Keratinocyte (primary cell): ENCODE data around the gene ZFYVE9. TPM values are rescaled to one million over a fixed set of nuclear protein-coding genes. Genes with fewer than 3 reads are reported as not detected.

Experiments used
- DNase-seq: peaks from one replicate; pipeline ENCODE4 v3.0.0-alpha.2; 2011; ENCODE audit warnings: low read depth, missing footprints, low spot score
- FAIRE-seq: peaks from 2 replicates; lab custom pipeline; 2011; peaks lifted over from hg19 to GRCh38; lab: Jason Lieb, UNC
- H2AFZ ChIP-seq: 2 replicates; pipeline ENCODE4 v1.6.0; 2012; ENCODE audit warnings: low read length, control low read depth, inconsistent platforms; ENCODE audit not compliant: control insufficient read depth
- H3K27ac ChIP-seq: 2 replicates; pipeline ENCODE4 v1.5.1; 2011; ENCODE audit warnings: low read length; ENCODE audit not compliant: control insufficient read depth, insufficient read depth
- H3K27me3 ChIP-seq: 3 replicates; pipeline ENCODE4 v1.6.0; 2011; ENCODE audit warnings: low read length; ENCODE audit not compliant: control insufficient read depth, insufficient read depth; ENCODE audit errors: extremely low read depth
- H3K36me3 ChIP-seq, 2 experiments: 2 replicates in 1 of 2; 3 replicates in 1 of 2; pipeline ENCODE4 v1.5.1; 2011; ENCODE audit warnings: low read length in 2 of 2, mild to moderate bottlenecking in 1 of 2; ENCODE audit not compliant: control insufficient read depth in 2 of 2, insufficient read depth in 2 of 2; ENCODE audit errors: extremely low read depth in 1 of 2
- H3K4me1 ChIP-seq: 3 replicates; pipeline ENCODE4 v1.5.1; 2011; ENCODE audit warnings: low read length; ENCODE audit not compliant: control insufficient read depth, insufficient read depth; ENCODE audit errors: extremely low read depth
- H3K4me2 ChIP-seq: 3 replicates; pipeline ENCODE4 v1.6.0; 2011; ENCODE audit warnings: low read depth, low read length; ENCODE audit not compliant: control insufficient read depth, insufficient read depth; ENCODE audit errors: extremely low read depth
- H3K4me3 ChIP-seq, 3 experiments: fragments of 200-600 bp in 1 of 3; sonication (generic) in 1 of 3; 2 replicates in 2 of 3; 3 replicates in 1 of 3; pipeline ENCODE4 v1.5.1; 2011 to 2016; ENCODE audit warnings: low read length in 3 of 3, mild to moderate bottlenecking in 3 of 3, control low read depth in 2 of 3, inconsistent platforms in 1 of 3, low read depth in 1 of 3, mixed read lengths in 1 of 3, mixed run types in 1 of 3, moderate library complexity in 1 of 3; ENCODE audit not compliant: control insufficient read depth in 2 of 3, insufficient read depth in 2 of 3; ENCODE audit errors: extremely low read depth in 1 of 3
- H3K79me2 ChIP-seq: 2 replicates; pipeline ENCODE4 v1.6.0; 2012; ENCODE audit warnings: low read length; ENCODE audit not compliant: control insufficient read depth, insufficient read depth
- H3K9ac ChIP-seq: 3 replicates; pipeline ENCODE4 v1.6.0; 2011; ENCODE audit warnings: low read length; ENCODE audit not compliant: control insufficient read depth, insufficient read depth; ENCODE audit errors: extremely low read depth
- H3K9me1 ChIP-seq: 3 replicates; pipeline ENCODE4 v1.6.0; 2011; ENCODE audit warnings: low read length; ENCODE audit not compliant: control insufficient read depth, insufficient read depth; ENCODE audit errors: extremely low read depth
- H3K9me3 ChIP-seq: 2 replicates; pipeline ENCODE4 v1.5.1; 2012; ENCODE audit warnings: low read depth, low read length; ENCODE audit not compliant: control insufficient read depth
- H4K20me1 ChIP-seq: 3 replicates; pipeline ENCODE4 v1.6.0; 2011; ENCODE audit warnings: low read length; ENCODE audit not compliant: control insufficient read depth, insufficient read depth; ENCODE audit errors: extremely low read depth
- CTCF ChIP-seq, 3 experiments: IDR thresholded peaks in 1 of 3; conservative IDR thresholded peaks in 1 of 3; optimal IDR thresholded peaks in 1 of 3; 2 replicates in 2 of 3; 3 replicates in 1 of 3; pipeline versions ENCODE3 to v1.5.1; 2011; ENCODE audit warnings: low read length in 3 of 3, mild to moderate bottlenecking in 3 of 3, moderate library complexity in 2 of 3, control low read depth in 1 of 3, inconsistent platforms in 1 of 3; ENCODE audit not compliant: insufficient read depth in 2 of 3; ENCODE audit errors: extremely low read depth in 1 of 3
- EZH2 ChIP-seq: IDR thresholded peaks from one replicate; pipeline ENCODE4 v1.6.1; 2012; ENCODE audit warnings: inconsistent platforms, mild to moderate bottlenecking, low read length, moderate library complexity
- dilution Hi-C: fragments of 300-500 bp; cut with MboI; formaldehyde crosslinking; loops from one replicate; pipeline ENCODE4 v1.7.0; 2020; ENCODE audit warnings: low sequenced_read_pairs; ENCODE audit not compliant: extremely low pct_ligation_motif_present
- polyA plus RNA-seq, 5 experiments: library from polyadenylated mRNA; depleted of rRNA in 3 of 5; stranded (reverse) in 3 of 5; stranded (forward) in 1 of 5; unstranded in 1 of 5; fragments of >200 nt; gene quantifications; 1 replicate in 1 of 5; 2 replicates in 3 of 5; 3 replicates in 1 of 5; pipeline versions ENCODE4 v1.2.1 to v1.2.3, GENCODE V29; 2011 to 2012; ENCODE audit warnings: missing spikeins in 2 of 5, low read depth in 1 of 5, low replicate concordance in 1 of 5

ZFYVE9 gene
- polyA plus RNA-seq, 1 donor (not counting 4 experiments of a cell fraction or from before 2014, with no cell fraction given) = 27.7 TPM

GRCh38 chr1:52296345-52296744 lies 154.5 kb downstream of the ZFYVE9 start:
- H3K27ac ChIP-seq = no peak overlapping the region
- no peaks in the 10 kb centered on the region for H3K9me3 ChIP-seq
- peaks cover 6% of the 10 kb centered on the region for H3K4me1 ChIP-seq
- H3K9me1 ChIP-seq = no peaks in the 10 kb centered on the region
- H3K27me3 ChIP-seq = no peaks in the 10 kb centered on the region
- no peak overlapping the region for H2AFZ ChIP-seq
- DNase-seq (peak; percentile 19), FAIRE-seq (peak; percentile 80)
- H3K9ac ChIP-seq = no peak overlapping the region
- H4K20me1 ChIP-seq = no peaks in the 10 kb centered on the region
- H3K36me3 ChIP-seq = peaks cover 3 to 7% of the 10 kb centered on the region in 2 experiments
- dilution Hi-C loops = no loop called here
- H3K79me2 ChIP-seq = peaks cover 3% of the 10 kb centered on the region
- H3K4me3 ChIP-seq = no peak overlapping the region
- no peak overlapping the region for H3K4me2 ChIP-seq
- TF ChIP-seq EZH2 = no peak
- peak; percentile 59 to 72 (median 66) for TF ChIP-seq CTCF (optimal IDR thresholded peaks at IDR 0.05 in 1 of 3, IDR thresholded peaks at IDR 0.05 in 1 of 3, conservative IDR thresholded peaks at IDR 0.05 in 1 of 3; ENCODE audit: extremely low read depth in 1 of 3, insufficient read depth in 2 of 3, low read length in 3 of 3)

- Histone ChIP-seq H3K4me2 (no peak overlapping the region), H4K20me1 (no peaks in the 10 kb centered on the region), H3K4me3 (no peak overlapping the region), H3K36me3 (peaks cover 0 to 12% of the 10 kb centered on the region in 2 experiments), H3K27me3 (no peaks in the 10 kb centered on the region), H2AFZ (no peak overlapping the region), H3K9me1 (no peaks in the 10 kb centered on the region), H3K4me1 (no peaks in the 10 kb centered on the region), H3K9ac (no peak overlapping the region), H3K27ac (no peak overlapping the region), H3K9me3 (no peaks in the 10 kb centered on the region), H3K79me2 (no peaks in the 10 kb centered on the region)
- TF ChIP-seq EZH2 = no peak
- TF ChIP-seq CTCF (optimal IDR thresholded peaks at IDR 0.05 in 1 of 3, IDR thresholded peaks at IDR 0.05 in 1 of 3, conservative IDR thresholded peaks at IDR 0.05 in 1 of 3; ENCODE audit: extremely low read depth in 1 of 3, insufficient read depth in 2 of 3, low read length in 3 of 3) = no peak
- FAIRE-seq = no peak
- no peak for DNase-seq
- dilution Hi-C loops = no loop called here
Measured at GRCh38 chr1:52305417-52306226, 163.7 kb downstream of the ZFYVE9 start.
